Stomach (tissue), 4 donors: Measurements from ENCODE around the gene ASCC2.

Source experiments
- CTCF ChIP-seq, 7 experiments: fragments of 450-650 bp in 4 of 7; fragments of 200-600 bp in 3 of 7; sonication (generic) in 3 of 7; IDR thresholded peaks; one replicate each; pipeline ENCODE4 v1.5.1; 2016 to 2019; ENCODE audit warnings: antibody characterized with exemption in 7 of 7, control low read depth in 2 of 7, mild to moderate bottlenecking in 1 of 7
- EP300 ChIP-seq: sonication (generic); formaldehyde crosslinking; IDR thresholded peaks from one replicate; pipeline ENCODE4 v1.6.1; 2017; ENCODE audit warnings: antibody characterized with exemption
- POLR2AphosphoS5 ChIP-seq, 3 donors: sonication (generic); formaldehyde crosslinking; IDR thresholded peaks; one replicate each; pipeline ENCODE4 v1.6.1; 2016; ENCODE audit warnings: antibody characterized with exemption in 3 of 3

DNA sequence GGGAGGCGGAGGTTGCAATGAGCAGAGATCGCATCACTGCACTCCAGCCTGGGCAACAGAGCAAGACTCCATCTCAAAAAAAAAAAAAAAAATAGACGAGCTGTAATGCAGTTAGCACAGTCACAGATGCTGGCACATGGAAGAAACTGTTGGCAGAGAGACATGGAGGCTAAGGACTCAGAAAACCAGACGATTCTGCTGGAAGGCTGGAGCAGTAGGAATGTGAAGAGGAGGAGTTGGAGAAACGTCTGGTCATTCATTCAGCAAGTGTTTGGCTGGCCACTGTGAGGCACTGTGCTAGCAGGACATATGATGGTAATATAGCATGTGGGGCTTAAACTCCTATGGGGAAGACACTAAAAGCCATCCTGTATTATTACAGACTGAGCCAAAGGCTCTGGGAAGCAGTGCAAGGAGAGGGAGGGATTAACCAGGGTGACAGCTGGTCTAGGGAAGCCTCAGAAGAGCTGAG lies 65.9 kb downstream of the ASCC2 start:
- TF ChIP-seq POLR2AphosphoS5 (IDR thresholded peaks at IDR 0.05) (no peak), CTCF (IDR thresholded peaks at IDR 0.05) (peak in 3 of 7 experiments; percentile 16 to 27 (median 26)), EP300 (no peak)
